ENCODE measurements around the gene OPCML.

OPCML gene

GRCh38 chr11:133504906-133505305, 27.4 kb downstream of the OPCML start:
- no peak for TF ChIP-seq CTCF (conservative IDR thresholded peaks at IDR 0.05)
- no peak overlapping the region for H3K27ac ChIP-seq

- TF ChIP-seq CTCF (conservative IDR thresholded peaks at IDR 0.05) = no peak
- no peak overlapping the region for H3K27ac ChIP-seq
Observed at GRCh38 chr11:133503776-133504175, 28.5 kb downstream of the OPCML start.

GRCh38 chr11:133503236-133503635, 29.1 kb downstream of the OPCML start:
- no peak overlapping the region for H3K27ac ChIP-seq
- no peak for TF ChIP-seq CTCF (conservative IDR thresholded peaks at IDR 0.05)

GRCh38 chr11:133501643-133502539, 30.4 kb downstream of the OPCML start:
- no peak for TF ChIP-seq CTCF (conservative IDR thresholded peaks at IDR 0.05)

DNA sequence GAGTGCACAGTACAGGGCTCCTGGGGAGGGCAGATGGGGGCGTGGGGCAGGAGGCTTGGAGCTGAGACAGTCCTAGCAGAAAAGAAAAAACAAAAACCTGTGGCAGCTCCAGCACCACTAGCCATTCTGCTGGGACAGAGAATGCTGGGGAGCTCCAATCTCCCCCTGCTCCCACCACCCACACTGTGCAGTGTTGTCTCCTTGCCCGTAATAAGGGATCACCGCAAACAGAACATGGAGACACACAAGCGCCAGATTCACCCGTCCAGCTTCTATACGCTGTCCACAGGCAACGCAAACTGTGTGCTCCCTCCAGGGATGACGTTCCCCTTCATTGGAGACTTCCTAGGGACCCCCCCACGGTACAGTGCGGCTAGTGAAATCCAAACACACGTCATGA, 31.4 kb downstream of the OPCML start:
- H3K27ac ChIP-seq = no peak overlapping the region
- TF ChIP-seq CTCF (conservative IDR thresholded peaks at IDR 0.05) = no peak

More at GRCh38 chr11:133501643-133502539, 30.4 kb downstream of the OPCML start:
- no peak overlapping the region for H3K27ac ChIP-seq

DNA sequence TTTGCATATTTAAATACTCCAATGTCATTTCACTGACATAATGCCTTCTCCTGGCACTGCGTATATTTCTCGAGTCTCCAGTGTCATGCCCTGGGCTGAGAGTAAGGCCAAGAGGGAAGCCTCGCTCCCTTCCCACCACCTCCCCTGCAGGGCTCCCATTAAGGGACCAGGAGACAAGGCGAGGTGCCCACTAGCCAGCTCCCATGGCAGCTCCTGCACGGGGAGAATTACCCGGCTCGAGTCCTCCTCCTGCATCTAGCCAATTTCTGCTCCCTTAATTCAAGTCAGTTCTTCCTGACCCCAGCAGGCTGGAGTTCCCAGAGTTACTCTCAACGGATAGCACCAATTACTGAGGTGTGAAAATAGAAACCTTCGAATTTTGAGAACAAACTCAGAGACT, 31.9 kb downstream of the OPCML start:
- no peak overlapping the region for H3K27ac ChIP-seq
- no peak for TF ChIP-seq CTCF (conservative IDR thresholded peaks at IDR 0.05)

DNA sequence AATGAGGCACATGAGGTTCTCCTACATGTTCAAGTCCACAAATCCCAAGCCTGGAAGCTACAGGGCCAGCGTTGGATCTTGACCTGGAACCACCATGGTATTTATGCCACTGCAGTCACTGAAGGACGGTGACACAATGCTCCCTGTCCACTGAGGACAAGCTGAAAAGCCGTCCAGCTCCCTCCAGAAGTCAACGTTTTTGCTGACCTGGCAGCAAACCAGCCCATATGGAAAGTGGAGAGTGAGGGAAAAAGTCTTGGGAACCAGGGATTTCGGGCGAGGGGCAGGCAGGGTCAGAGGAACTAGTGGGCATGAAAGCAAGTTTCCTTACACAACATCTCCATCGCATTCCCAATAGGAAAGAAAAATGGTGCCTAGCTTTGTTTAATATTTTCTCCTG, 33.3 kb downstream of the OPCML start:
- H3K27ac ChIP-seq = no peak overlapping the region
- TF ChIP-seq CTCF (conservative IDR thresholded peaks at IDR 0.05) = no peak

Data from VCaP (cell line).